Lower leg skin (tissue), 4 donors: Measurements from ENCODE around the gene FAM210B. TPM values are rescaled to one million over a fixed set of nuclear protein-coding genes. Genes with fewer than 3 reads are reported as not detected.
"Not testable (repeated sequence)": the region's sequence is repeated elsewhere in the genome, so short reads cannot be mapped to it uniquely, and the experiment has no call there.

Experiments used
- DNase-seq, 2 donors: peaks; one replicate each; pipeline ENCODE4 v3.0.0-alpha.2; 2019; ENCODE audit warnings: low spot score in 2 of 2
- H3K4me3 ChIP-seq: fragments of 200-600 bp; sonication (generic); 2 replicates; pipeline ENCODE4 v1.5.1; 2017; ENCODE audit warnings: mild to moderate bottlenecking, low read depth; ENCODE audit not compliant: poor library complexity, severe bottlenecking
- CTCF ChIP-seq, 3 donors: fragments of 450-650 bp; IDR thresholded peaks; one replicate each; pipeline ENCODE4 v1.5.1; 2016; ENCODE audit warnings: antibody characterized with exemption in 3 of 3, mild to moderate bottlenecking in 3 of 3, moderate library complexity in 2 of 3
- POLR2A ChIP-seq, 2 donors: fragments of 450-650 bp; IDR thresholded peaks; one replicate each; pipeline ENCODE4 v1.6.1; 2016 to 2017; ENCODE audit warnings: antibody characterized with exemption in 2 of 2, mild to moderate bottlenecking in 1 of 2, moderate library complexity in 1 of 2
- WGBS, 2 donors: methylation state at CpG; one replicate each; pipeline ENCODE4 v1.1.5; 2018; 5-methylcytosine and 5-hydroxymethylcytosine counted together
- intact Hi-C: fragments of 100-400 bp; cut with DNase I; formaldehyde crosslinking; loops from one replicate; pipeline ENCODE4 v1.15.0; 2023; ENCODE audit warnings: low total_unique reads
- total RNA-seq, 4 donors: library from RNA; depleted of rRNA; stranded (reverse); fragments of >200 nt; gene quantifications; one replicate each; pipeline ENCODE4 v1.1.0, GENCODE V29; 2016

Gene FAM210B
- total RNA-seq, 4 donors from 2014 or later, result 39.4 to 81.3 (median 52.3) TPM

GRCh38 chr20:56388882-56389281, 30.1 kb downstream of the FAM210B start:
- intact Hi-C loops, result no loop called here
- WGBS, 2 donors, result 80 to 94% methylated on average over 4 of the region's 4 CpGs
- H3K4me3 ChIP-seq, result no peak overlapping the region
- no peak for TF ChIP-seq POLR2A (IDR thresholded peaks at IDR 0.05)
- no peak for DNase-seq

- no peak overlapping the region for H3K4me3 ChIP-seq
- TF ChIP-seq POLR2A (IDR thresholded peaks at IDR 0.05) (no peak), CTCF (IDR thresholded peaks at IDR 0.05) (no peak)
- no peak for DNase-seq
- 93 to 98% methylated on average over 4 of the region's 4 CpGs for WGBS, 2 donors
- intact Hi-C loops, result no loop called here
Observed at GRCh38 chr20:56389807-56390206, 31.0 kb downstream of the FAM210B start.

- intact Hi-C loops, H3K4me3 ChIP-seq, DNase-seq: not testable (repeated sequence)
- 95 to 96% methylated on average over 9 of the region's 9 CpGs for WGBS, 2 donors
Observed at GRCh38 chr20:56390396-56390795, 31.6 kb downstream of the FAM210B start.

GRCh38 chr20:56391037-56391436, 32.3 kb downstream of the FAM210B start:
- WGBS, 2 donors, result 28 to 31% methylated on average over 10 of the region's 10 CpGs
- intact Hi-C loops, result no loop called here
- no peak for DNase-seq
- no peak overlapping the region for H3K4me3 ChIP-seq
- no peak for TF ChIP-seq POLR2A (IDR thresholded peaks at IDR 0.05)
- no peak for TF ChIP-seq CTCF (IDR thresholded peaks at IDR 0.05)

- no peak for TF ChIP-seq CTCF (IDR thresholded peaks at IDR 0.05)
- no peak for TF ChIP-seq POLR2A (IDR thresholded peaks at IDR 0.05)
- H3K4me3 ChIP-seq, result peak overlapping the region; percentile 74
- 1% methylated on average over 29 of the region's 29 CpGs for WGBS, 2 donors
- intact Hi-C loops, result no loop called here
- no peak for DNase-seq
Observed at GRCh38 chr20:56391596-56392131, 32.9 kb downstream of the FAM210B start.

GRCh38 chr20:56392132-56392880, 33.5 kb downstream of the FAM210B start, which contains the start of the genes AURKA and CSTF1:
AURKA (minus strand) TSS chr20:56392215; CDS start chr20:56388197, 4,018 bp downstream.
CSTF1 (plus strand) TSS chr20:56392645; CDS start chr20:56395553, 2,908 bp downstream.
- no peak for TF ChIP-seq CTCF (IDR thresholded peaks at IDR 0.05)
- no peak for TF ChIP-seq POLR2A (IDR thresholded peaks at IDR 0.05)
- peak; percentile 99 to 100 for DNase-seq
- intact Hi-C loops, result no loop called here
- peak within 1 kb of the TSS; percentile 74 for H3K4me3 ChIP-seq
- WGBS, 2 donors, result 0% methylated on average over 51 to 53 of the region's 53 CpGs
